HT-29 (cell line): Measurements from ENCODE around the gene SH3RF2. TPM values are rescaled to one million over a fixed set of nuclear protein-coding genes. Genes with fewer than 3 reads are reported as not detected.
"Not testable (repeated sequence)": the region's sequence is repeated elsewhere in the genome, so short reads cannot be mapped to it uniquely, and the experiment has no call there.

Experiments
- DNase-seq: peaks from one replicate; pipeline ENCODE4 v3.0.0-alpha.2; 2015; ENCODE audit warnings: low spot score
- total RNA-seq: library from RNA; depleted of rRNA; stranded (reverse); fragments of >200 nt; shearing (Covaris generic); gene quantifications from 2 replicates; pipeline ENCODE4 v1.2.3, GENCODE V29; 2014; rRNA removed

SH3RF2 gene
- total RNA-seq, 1 experiment from 2014 or later = 15.9 TPM

DNA sequence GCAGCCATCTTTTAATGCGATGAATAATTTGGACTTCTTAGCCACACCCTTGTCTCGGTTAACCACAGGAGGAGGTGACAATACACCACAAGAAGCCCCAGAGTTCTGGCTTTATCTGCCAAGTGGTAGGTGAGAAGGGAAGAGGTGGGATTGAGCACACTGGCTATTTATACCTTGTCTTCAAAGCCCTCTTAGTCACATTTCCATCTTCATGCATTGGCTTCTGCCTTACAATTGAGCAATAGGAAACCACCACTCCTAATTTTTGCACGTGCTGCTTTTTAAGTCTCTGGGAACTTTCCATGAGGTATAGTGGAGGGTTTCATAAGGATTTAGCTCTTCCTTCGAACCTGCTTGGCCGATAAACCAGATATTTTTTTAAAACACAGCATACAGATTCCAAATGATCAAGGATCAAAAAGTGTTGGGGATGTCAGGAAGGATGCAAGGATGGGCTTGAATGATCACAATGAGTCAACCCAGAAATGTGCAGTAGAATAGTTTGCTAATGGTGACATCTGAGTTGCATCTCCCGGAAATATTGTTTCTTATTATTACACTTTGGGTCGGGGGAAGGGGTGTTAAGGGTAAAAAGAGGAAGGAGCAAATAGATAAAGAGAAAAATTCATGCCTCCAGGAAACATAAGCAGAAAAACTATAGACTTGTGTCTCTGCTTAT, 143.5 kb downstream of the SH3RF2 start:
- no peak for DNase-seq

DNA sequence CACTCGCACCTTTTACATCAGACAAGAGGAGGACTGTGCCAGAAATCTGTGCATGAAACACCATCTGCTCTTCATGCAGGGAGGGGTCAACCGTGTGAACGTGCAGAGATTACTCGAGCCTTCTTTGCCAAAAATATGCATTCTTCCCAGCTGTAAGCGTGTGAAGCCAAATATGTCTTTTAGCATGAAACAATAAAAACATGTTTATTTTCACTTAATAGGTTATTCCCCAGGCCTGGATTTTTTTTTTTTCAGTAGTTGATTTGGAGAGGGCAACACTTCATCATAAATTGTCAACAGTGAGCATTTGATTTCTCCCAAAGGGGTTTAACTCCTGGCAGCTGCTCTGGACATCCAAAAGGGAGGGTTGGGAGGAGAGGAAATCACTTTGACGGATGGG, 145.2 kb downstream of the SH3RF2 start:
- DNase-seq = no peak

- DNase-seq = no peak
These were observed 146.4 kb downstream of the SH3RF2 start for GRCh38 chr5:146082798-146083197.

- DNase-seq = no peak
These were observed 148.0 kb downstream of the SH3RF2 start for GRCh38 chr5:146084376-146084775.

- DNase-seq = no peak
These were observed 151.7 kb downstream of the SH3RF2 start for GRCh38 chr5:146088098-146088497.

DNA sequence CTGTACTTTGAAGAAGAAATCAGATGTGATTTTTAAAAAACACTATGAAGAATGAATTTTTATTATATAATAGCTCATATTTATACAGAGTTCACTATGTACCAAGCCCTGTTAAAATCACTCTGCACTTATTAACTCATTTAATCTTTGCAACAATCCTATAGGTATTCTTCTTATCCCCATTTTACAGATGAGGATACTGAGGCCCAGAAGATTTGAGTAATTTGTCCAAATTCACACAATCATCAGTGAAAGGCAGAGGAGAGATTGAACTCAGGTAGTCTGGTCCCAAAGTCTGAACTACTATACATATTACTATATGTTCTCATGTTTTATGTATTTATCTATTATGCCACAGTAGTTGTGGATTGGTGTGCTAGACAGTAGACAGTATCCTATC, 152.9 kb downstream of the SH3RF2 start:
- DNase-seq = no peak

- DNase-seq = no peak
These were observed 155.5 kb downstream of the SH3RF2 start for GRCh38 chr5:146091881-146092280.

DNA sequence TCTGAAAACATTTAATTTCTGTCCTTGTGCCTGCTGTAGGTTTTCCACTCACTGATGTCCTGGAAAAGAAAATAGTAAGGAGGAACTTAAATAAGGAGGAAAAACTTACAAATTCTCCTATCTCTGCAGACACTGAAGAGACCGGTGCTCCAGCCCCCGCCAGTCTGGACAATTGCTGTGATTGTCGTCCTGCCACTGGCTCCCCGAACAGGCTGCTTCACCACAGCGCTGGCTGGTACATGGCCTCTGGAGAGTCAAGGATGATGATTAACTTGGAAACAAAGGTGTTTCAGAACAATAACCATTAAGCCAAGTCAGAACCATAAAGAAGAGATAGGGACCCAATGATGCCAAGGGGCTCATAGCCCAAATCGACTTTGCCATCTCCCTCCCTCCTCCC, 161.7 kb downstream of the SH3RF2 start:
- DNase-seq = no peak

GRCh38 chr5:146101646-146102045, 165.3 kb downstream of the SH3RF2 start:
- DNase-seq = no peak

DNA sequence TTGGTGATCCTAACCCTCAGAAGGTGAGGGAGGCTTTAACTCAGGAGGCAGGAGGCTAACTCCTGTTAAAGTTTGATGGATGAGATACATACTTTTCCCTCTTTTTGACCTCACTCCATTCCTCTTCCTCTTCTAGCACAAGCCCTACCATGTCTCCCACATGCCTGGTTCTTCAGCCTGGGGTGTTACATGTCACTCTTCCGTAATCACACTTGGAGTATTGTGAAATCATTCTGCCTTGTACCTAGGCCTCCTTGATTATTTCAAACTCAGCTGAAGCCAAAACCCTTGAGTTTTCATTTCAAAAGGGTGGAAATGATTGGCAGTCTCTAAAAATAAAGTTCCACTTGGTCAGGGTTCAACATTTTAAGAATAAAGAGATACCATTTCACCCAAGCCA, 167.2 kb downstream of the SH3RF2 start:
- no peak for DNase-seq

DNA sequence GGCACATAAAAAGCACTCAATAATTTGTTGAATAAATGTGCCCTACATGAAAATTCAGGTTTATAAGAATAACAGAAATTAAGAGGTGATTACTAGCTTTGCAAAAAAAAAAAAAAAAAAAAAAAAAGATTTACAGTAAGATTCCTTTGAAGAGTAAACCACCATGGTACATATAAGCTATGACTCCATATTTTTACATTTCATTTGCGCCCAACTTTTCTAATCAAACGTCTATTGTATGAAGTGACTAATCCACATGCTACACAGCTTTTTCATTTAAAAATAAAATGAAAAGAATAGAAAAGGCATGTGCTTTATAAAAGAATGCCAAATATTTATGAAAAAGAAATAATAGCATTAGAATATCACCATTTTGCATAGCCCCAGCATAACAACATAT, 169.1 kb downstream of the SH3RF2 start, which contains the start of gene PLAC8L1:
Gene PLAC8L1, minus strand, starts transcription at position 101 of the 400 bp plus-strand sequence. CDS start 1,266 bp downstream, outside the sequence.
- DNase-seq = no peak

GRCh38 chr5:146107901-146108300, 171.5 kb downstream of the SH3RF2 start:
- DNase-seq = no peak

- DNase-seq = not testable (repeated sequence)
These were observed 172.5 kb downstream of the SH3RF2 start for GRCh38 chr5:146108870-146109269.

DNA sequence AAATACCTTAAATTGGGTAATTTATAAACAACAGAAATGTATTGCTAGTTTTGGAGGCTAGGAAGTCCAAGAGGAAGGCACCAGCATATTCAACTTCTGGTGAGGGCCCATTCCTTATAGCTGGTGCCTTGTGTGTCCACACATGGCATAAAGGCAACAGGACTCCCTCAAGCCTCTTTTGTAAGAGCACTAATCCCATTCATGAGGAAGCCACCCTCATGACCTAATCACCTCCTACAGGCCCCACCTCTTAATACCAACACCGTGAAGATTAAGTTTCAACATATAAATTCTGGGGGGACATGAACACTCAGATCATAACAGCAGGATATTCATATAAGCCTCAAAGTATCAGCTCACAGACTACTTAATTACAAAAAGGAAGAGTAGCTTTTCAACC, 173.0 kb downstream of the SH3RF2 start:
- no peak for DNase-seq

DNA sequence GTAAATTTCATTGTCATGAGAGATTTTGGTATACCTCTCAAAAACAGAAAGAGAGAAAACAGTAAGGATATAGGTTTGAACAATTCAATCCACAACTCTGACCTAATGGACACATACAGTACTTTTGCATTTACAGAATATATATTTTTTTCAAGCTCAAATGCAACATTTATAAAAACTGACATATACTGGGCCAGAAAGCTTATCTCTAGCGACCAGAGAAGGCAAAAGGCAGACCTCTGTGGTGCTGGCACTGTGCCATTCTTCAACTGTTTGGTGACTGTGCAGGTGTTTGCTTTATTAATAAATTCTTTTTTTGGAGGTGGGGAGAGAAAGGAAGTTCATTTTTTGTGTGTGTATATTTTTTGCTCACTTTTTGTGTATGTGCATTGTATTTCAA, 175.0 kb downstream of the SH3RF2 start:
- DNase-seq = no peak

GRCh38 chr5:146112476-146112875, 176.1 kb downstream of the SH3RF2 start:
- no peak for DNase-seq

Other genes with a start within 250 kb of the SH3RF2 start
- gene PRELID2, start 101.2 kb upstream of the SH3RF2 start, total RNA-seq = 49.7 and 55.9 TPM in 2 replicates
- gene GRXCR2, start 63.6 kb upstream of the SH3RF2 start, total RNA-seq = not detected in 2 replicates
- gene PLAC8L1, start 169.0 kb downstream of the SH3RF2 start, total RNA-seq = not detected in 2 replicates
- 57.6 and 64.7 TPM in 2 replicates for gene LARS1, start 246.1 kb downstream of the SH3RF2 start, total RNA-seq